DMS 273 treated with DMSO at 0.1 percent for 48 hours (cell line): ENCODE measurements around the gene TP53BP2.
A peak's percentile ranks its signal among the peaks of the same experiment; 100 is the strongest.
"Not testable (repeated sequence)": the region's sequence is repeated elsewhere in the genome, so short reads cannot be mapped to it uniquely, and the experiment has no call there.

Experiments used
- DNase-seq: peaks from one replicate; lab custom pipeline; 2025; lab: John Stamatoyannopoulos, UW

The TP53BP2 gene

GRCh38 chr1:223761411-223761810 lies 84.3 kb downstream of the TP53BP2 start:
- no peak for DNase-seq

- DNase-seq = no peak
These were observed 84.9 kb downstream of the TP53BP2 start for GRCh38 chr1:223760833-223761232.

GRCh38 chr1:223759273-223759672 lies 86.5 kb downstream of the TP53BP2 start:
- DNase-seq = no peak

- no peak for DNase-seq
These were observed 87.0 kb downstream of the TP53BP2 start for GRCh38 chr1:223758734-223759133.

- no peak for DNase-seq
These were observed 88.7 kb downstream of the TP53BP2 start for GRCh38 chr1:223756806-223757700.

- DNase-seq = no peak
These were observed 89.6 kb downstream of the TP53BP2 start for GRCh38 chr1:223755992-223756775.

GRCh38 chr1:223755432-223755792 lies 90.3 kb downstream of the TP53BP2 start:
- DNase-seq = no peak

- no peak for DNase-seq
These were observed 90.9 kb downstream of the TP53BP2 start for GRCh38 chr1:223754681-223755431.

GRCh38 chr1:223752721-223753515 lies 92.8 kb downstream of the TP53BP2 start:
- DNase-seq = no peak

- DNase-seq = no peak
These were observed 94.1 kb downstream of the TP53BP2 start for GRCh38 chr1:223751696-223752095.

- DNase-seq = no peak
These were observed 94.8 kb downstream of the TP53BP2 start for GRCh38 chr1:223750730-223751570.

- no peak for DNase-seq
These were observed 96.7 kb downstream of the TP53BP2 start for GRCh38 chr1:223748773-223749733.

- DNase-seq = no peak
These were observed 97.4 kb downstream of the TP53BP2 start for GRCh38 chr1:223748405-223748772.

- peak; percentile 15 for DNase-seq
These were observed 97.9 kb downstream of the TP53BP2 start for GRCh38 chr1:223747838-223748335.

GRCh38 chr1:223745731-223746130 lies 100.0 kb downstream of the TP53BP2 start:
- no peak for DNase-seq

- no peak for DNase-seq
These were observed 102.8 kb downstream of the TP53BP2 start for GRCh38 chr1:223742856-223743517.

- no peak for DNase-seq
These were observed 103.9 kb downstream of the TP53BP2 start for GRCh38 chr1:223741861-223742260.

- DNase-seq = not testable (repeated sequence)
These were observed 105.6 kb downstream of the TP53BP2 start for GRCh38 chr1:223740038-223740736.
